AG04449 (cell line): ENCODE data around the gene SHH.

ENCODE experiments used
- CTCF ChIA-PET: fragments of 350-600 bp; formaldehyde crosslinking; extraction: SDS; loops from one replicate; lab custom pipeline; 2021; ENCODE audit warnings: antibody characterized with exemption; lab: Yijun Ruan, JAX
- POLR2A ChIA-PET: fragments of 400-600, 350-600 bp; formaldehyde crosslinking; extraction: SDS; loops from one replicate; lab custom pipeline; 2020; ENCODE audit warnings: antibody characterized with exemption, inconsistent platforms; lab: Yijun Ruan, JAX
- DNase-seq: peaks from one replicate; pipeline ENCODE4 v3.0.0-alpha.2; 2010; ENCODE audit warnings: low read depth, low spot score
- H3K4me3 ChIP-seq: 2 replicates; pipeline ENCODE4 v1.5.1; 2011; ENCODE audit warnings: low read depth, mild to moderate bottlenecking, control low read depth, low read length
- TF ChIP-seq, protein P1 (sequence below): IDR thresholded peaks from one replicate; pipeline ENCODE4 v1.5.1; 2011; ENCODE audit warnings: mild to moderate bottlenecking, moderate library complexity, low read length, control low read depth, inconsistent platforms; ENCODE audit not compliant: insufficient read depth; ENCODE audit errors: missing control alignments

SHH gene

GRCh38 chr7:155766386-155766785 lies 45.9 kb downstream of the SHH start:
- TF ChIP-seq, protein P1, sequence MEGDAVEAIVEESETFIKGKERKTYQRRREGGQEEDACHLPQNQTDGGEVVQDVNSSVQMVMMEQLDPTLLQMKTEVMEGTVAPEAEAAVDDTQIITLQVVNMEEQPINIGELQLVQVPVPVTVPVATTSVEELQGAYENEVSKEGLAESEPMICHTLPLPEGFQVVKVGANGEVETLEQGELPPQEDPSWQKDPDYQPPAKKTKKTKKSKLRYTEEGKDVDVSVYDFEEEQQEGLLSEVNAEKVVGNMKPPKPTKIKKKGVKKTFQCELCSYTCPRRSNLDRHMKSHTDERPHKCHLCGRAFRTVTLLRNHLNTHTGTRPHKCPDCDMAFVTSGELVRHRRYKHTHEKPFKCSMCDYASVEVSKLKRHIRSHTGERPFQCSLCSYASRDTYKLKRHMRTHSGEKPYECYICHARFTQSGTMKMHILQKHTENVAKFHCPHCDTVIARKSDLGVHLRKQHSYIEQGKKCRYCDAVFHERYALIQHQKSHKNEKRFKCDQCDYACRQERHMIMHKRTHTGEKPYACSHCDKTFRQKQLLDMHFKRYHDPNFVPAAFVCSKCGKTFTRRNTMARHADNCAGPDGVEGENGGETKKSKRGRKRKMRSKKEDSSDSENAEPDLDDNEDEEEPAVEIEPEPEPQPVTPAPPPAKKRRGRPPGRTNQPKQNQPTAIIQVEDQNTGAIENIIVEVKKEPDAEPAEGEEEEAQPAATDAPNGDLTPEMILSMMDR: no peak
- H3K4me3 ChIP-seq: no peak overlapping the region
- DNase-seq: no peak
- CTCF ChIA-PET: interaction anchor here (0.8 to 11.5 kb wide), 9 partner anchors 13 to 839 kb away, joined by 3 to 189 read pairs (median 7); no protein-coding TSS in a partner anchor
- POLR2A ChIA-PET: interaction anchor here (0.6 kb wide), 1 partner anchor 80 kb away, joined by 3 read pairs; no protein-coding TSS in a partner anchor

DNA sequence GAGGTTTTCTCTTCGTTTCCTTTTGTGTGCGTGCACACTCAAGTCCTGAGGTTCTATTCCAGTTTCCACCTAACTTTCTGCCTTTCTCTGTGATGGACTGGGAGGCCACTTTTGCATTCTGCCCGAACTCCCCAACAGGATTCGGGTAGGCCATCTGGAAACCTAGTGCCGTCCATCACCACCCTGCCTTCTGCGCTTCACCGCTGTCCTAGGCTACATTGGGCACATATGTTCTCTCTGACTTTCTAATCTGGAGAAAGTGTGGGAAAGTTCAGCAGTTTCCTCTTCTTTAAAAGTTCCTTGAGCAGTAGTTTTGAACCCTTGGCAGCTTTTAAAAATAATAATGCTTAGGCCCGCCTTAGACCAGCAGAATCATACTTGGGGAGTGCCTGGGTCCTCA lies 46.8 kb downstream of the SHH start:
- no peak overlapping the region for H3K4me3 ChIP-seq
- ChIA-PET POLR2A (no interaction called here), CTCF (interaction anchor here (1.0 to 11.5 kb wide), 4 partner anchors 14 to 838 kb away, joined by 3 to 189 read pairs (median 38); no protein-coding TSS in a partner anchor)
- DNase-seq: no peak
- TF ChIP-seq, protein P1: no peak

DNA sequence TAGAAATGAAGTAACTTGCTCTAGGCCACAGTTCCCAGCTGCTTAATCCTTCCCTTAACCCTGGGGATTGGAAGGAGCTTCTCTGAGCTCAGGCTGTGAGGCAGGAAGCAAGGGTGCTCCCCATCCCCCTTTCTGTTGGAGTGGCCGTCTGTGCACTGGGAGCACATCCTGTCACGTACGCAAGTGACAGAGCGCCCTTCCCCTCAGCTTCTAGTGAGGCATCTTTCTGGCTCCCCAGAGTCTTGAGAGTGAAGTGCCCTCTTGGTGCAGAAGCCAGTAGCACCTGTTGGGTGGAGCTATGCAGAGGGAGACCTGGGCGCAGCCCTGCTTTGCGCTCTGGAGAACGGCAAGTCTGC lies 47.8 kb downstream of the SHH start:
- DNase-seq: no peak
- ChIA-PET POLR2A (no interaction called here), CTCF (interaction anchor here (0.8 kb wide), 2 partner anchors 10 to 165 kb away, joined by 3 to 4 read pairs; no protein-coding TSS in a partner anchor)
- TF ChIP-seq, protein P1: no peak
- H3K4me3 ChIP-seq: no peak overlapping the region

DNA sequence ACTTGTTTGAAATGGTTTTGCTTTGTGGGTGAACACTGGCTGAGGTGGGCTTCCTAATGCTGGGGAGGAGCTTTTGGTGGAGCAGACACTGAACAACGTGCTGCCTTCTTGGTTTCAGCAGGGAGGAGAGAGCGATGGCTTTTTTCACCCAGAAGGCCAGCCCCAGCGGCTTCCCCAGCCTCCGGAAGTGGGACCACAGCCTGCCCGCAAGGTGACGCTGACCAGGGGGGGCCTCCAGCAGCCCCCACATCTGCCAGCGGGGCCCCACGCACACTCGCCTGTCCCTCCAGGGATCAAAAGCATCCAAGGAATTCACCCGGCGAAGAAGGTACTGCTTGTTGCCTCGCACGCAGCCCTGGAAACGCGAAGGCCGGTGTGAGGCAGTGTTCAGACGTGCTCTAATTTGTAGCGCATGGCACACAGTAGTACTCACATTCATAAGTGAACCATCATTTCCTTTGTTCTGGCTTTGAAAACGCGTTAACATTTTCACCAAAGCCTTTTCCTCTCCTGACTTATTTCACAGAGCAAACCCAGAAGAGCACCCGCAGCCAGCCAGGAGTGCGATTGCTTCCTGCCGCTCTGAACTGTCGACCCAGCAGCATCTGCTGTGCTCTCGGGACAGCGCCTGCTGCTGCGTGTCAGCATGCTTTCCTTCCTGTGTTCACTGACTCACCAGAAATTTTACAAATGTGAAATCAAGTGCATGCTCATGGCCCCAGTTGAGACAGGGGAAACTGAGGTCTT lies 48.4 kb downstream of the SHH start:
- ChIA-PET POLR2A (interaction anchor here (0.6 kb wide), 1 partner anchor 127 kb away, joined by 3 read pairs; no protein-coding TSS in a partner anchor), CTCF (interaction anchor here (0.8 kb wide), 2 partner anchors 10 to 164 kb away, joined by 3 to 4 read pairs; no protein-coding TSS in a partner anchor)
- peak; percentile 34 for DNase-seq
- TF ChIP-seq, protein P1: no peak
- peak overlapping the region; percentile 2; the same call in 1 of the 2 replicates for H3K4me3 ChIP-seq

DNA sequence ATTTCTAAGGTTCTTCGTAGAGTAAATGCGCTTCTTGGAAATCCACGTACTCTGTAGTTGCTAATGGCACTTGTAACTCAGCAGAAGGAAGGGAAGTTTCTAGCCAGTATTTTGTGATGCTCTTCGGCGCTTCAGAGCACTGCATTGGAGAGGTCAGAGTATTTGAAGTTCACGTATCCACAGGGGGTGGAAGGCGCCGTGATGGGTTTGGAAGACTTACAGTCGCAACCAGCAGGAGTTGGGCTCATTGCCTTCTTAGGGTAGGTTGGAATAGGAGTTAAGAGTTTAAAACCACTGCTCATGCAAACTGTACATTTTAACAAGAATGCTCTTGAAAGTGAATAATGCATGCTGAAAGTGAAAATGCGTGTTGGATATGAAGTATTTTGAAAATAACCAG lies 49.1 kb downstream of the SHH start:
- no peak for DNase-seq
- CTCF ChIA-PET: interaction anchor here (0.9 to 1.9 kb wide), 2 partner anchors 25 to 165 kb away, joined by 3 to 12 read pairs; no protein-coding TSS in a partner anchor

More for the DNA sequence above, 49.1 kb downstream of the SHH start:
- TF ChIP-seq, protein P1: no peak
- H3K4me3 ChIP-seq: no peak overlapping the region
- POLR2A ChIA-PET: interaction anchor here (0.6 kb wide), 1 partner anchor 126 kb away, joined by 3 read pairs; no protein-coding TSS in a partner anchor
